Keratinocyte (primary cell): Measurements from ENCODE around the gene SP140. TPM values are rescaled to one million over a fixed set of nuclear protein-coding genes. Genes with fewer than 3 reads are reported as not detected.

Experiments used
- DNase-seq: peaks from one replicate; pipeline ENCODE4 v3.0.0-alpha.2; 2011; ENCODE audit warnings: low read depth, missing footprints, low spot score
- FAIRE-seq: peaks from 2 replicates; lab custom pipeline; 2011; peaks lifted over from hg19 to GRCh38; lab: Jason Lieb, UNC
- H2AFZ ChIP-seq: 2 replicates; pipeline ENCODE4 v1.6.0; 2012; ENCODE audit warnings: low read length, control low read depth, inconsistent platforms; ENCODE audit not compliant: control insufficient read depth
- H3K27ac ChIP-seq: 2 replicates; pipeline ENCODE4 v1.5.1; 2011; ENCODE audit warnings: low read length; ENCODE audit not compliant: control insufficient read depth, insufficient read depth
- H3K27me3 ChIP-seq: 3 replicates; pipeline ENCODE4 v1.6.0; 2011; ENCODE audit warnings: low read length; ENCODE audit not compliant: control insufficient read depth, insufficient read depth; ENCODE audit errors: extremely low read depth
- H3K36me3 ChIP-seq, 2 experiments: 2 replicates in 1 of 2; 3 replicates in 1 of 2; pipeline ENCODE4 v1.5.1; 2011; ENCODE audit warnings: low read length in 2 of 2, mild to moderate bottlenecking in 1 of 2; ENCODE audit not compliant: control insufficient read depth in 2 of 2, insufficient read depth in 2 of 2; ENCODE audit errors: extremely low read depth in 1 of 2
- H3K4me1 ChIP-seq: 3 replicates; pipeline ENCODE4 v1.5.1; 2011; ENCODE audit warnings: low read length; ENCODE audit not compliant: control insufficient read depth, insufficient read depth; ENCODE audit errors: extremely low read depth
- H3K4me2 ChIP-seq: 3 replicates; pipeline ENCODE4 v1.6.0; 2011; ENCODE audit warnings: low read depth, low read length; ENCODE audit not compliant: control insufficient read depth, insufficient read depth; ENCODE audit errors: extremely low read depth
- H3K4me3 ChIP-seq, 3 experiments: fragments of 200-600 bp in 1 of 3; sonication (generic) in 1 of 3; 2 replicates in 2 of 3; 3 replicates in 1 of 3; pipeline ENCODE4 v1.5.1; 2011 to 2016; ENCODE audit warnings: low read length in 3 of 3, mild to moderate bottlenecking in 3 of 3, control low read depth in 2 of 3, inconsistent platforms in 1 of 3, low read depth in 1 of 3, mixed read lengths in 1 of 3, mixed run types in 1 of 3, moderate library complexity in 1 of 3; ENCODE audit not compliant: control insufficient read depth in 2 of 3, insufficient read depth in 2 of 3; ENCODE audit errors: extremely low read depth in 1 of 3
- H3K79me2 ChIP-seq: 2 replicates; pipeline ENCODE4 v1.6.0; 2012; ENCODE audit warnings: low read length; ENCODE audit not compliant: control insufficient read depth, insufficient read depth
- H3K9ac ChIP-seq: 3 replicates; pipeline ENCODE4 v1.6.0; 2011; ENCODE audit warnings: low read length; ENCODE audit not compliant: control insufficient read depth, insufficient read depth; ENCODE audit errors: extremely low read depth
- H3K9me1 ChIP-seq: 3 replicates; pipeline ENCODE4 v1.6.0; 2011; ENCODE audit warnings: low read length; ENCODE audit not compliant: control insufficient read depth, insufficient read depth; ENCODE audit errors: extremely low read depth
- H3K9me3 ChIP-seq: 2 replicates; pipeline ENCODE4 v1.5.1; 2012; ENCODE audit warnings: low read depth, low read length; ENCODE audit not compliant: control insufficient read depth
- H4K20me1 ChIP-seq: 3 replicates; pipeline ENCODE4 v1.6.0; 2011; ENCODE audit warnings: low read length; ENCODE audit not compliant: control insufficient read depth, insufficient read depth; ENCODE audit errors: extremely low read depth
- CTCF ChIP-seq, 3 experiments: IDR thresholded peaks in 1 of 3; conservative IDR thresholded peaks in 1 of 3; optimal IDR thresholded peaks in 1 of 3; 2 replicates in 2 of 3; 3 replicates in 1 of 3; pipeline versions ENCODE3 to v1.5.1; 2011; ENCODE audit warnings: low read length in 3 of 3, mild to moderate bottlenecking in 3 of 3, moderate library complexity in 2 of 3, control low read depth in 1 of 3, inconsistent platforms in 1 of 3; ENCODE audit not compliant: insufficient read depth in 2 of 3; ENCODE audit errors: extremely low read depth in 1 of 3
- EZH2 ChIP-seq: IDR thresholded peaks from one replicate; pipeline ENCODE4 v1.6.1; 2012; ENCODE audit warnings: inconsistent platforms, mild to moderate bottlenecking, low read length, moderate library complexity
- dilution Hi-C: fragments of 300-500 bp; cut with MboI; formaldehyde crosslinking; loops from one replicate; pipeline ENCODE4 v1.7.0; 2020; ENCODE audit warnings: low sequenced_read_pairs; ENCODE audit not compliant: extremely low pct_ligation_motif_present
- polyA plus RNA-seq, 5 experiments: library from polyadenylated mRNA; depleted of rRNA in 3 of 5; stranded (reverse) in 3 of 5; stranded (forward) in 1 of 5; unstranded in 1 of 5; fragments of >200 nt; gene quantifications; 1 replicate in 1 of 5; 2 replicates in 3 of 5; 3 replicates in 1 of 5; pipeline versions ENCODE4 v1.2.1 to v1.2.3, GENCODE V29; 2011 to 2012; ENCODE audit warnings: missing spikeins in 2 of 5, low read depth in 1 of 5, low replicate concordance in 1 of 5

The SP140 gene
- polyA plus RNA-seq, 1 donor (not counting 4 experiments of a cell fraction or from before 2014, with no cell fraction given): 1.2 TPM

GRCh38 chr2:230327418-230328154 lies 102.0 kb downstream of the SP140 start:
- dilution Hi-C loops: no loop called here
- TF ChIP-seq EZH2 (no peak), CTCF (optimal IDR thresholded peaks at IDR 0.05 in 1 of 3, IDR thresholded peaks at IDR 0.05 in 1 of 3, conservative IDR thresholded peaks at IDR 0.05 in 1 of 3; ENCODE audit: extremely low read depth in 1 of 3, insufficient read depth in 2 of 3, low read length in 3 of 3) (no peak)
- no peaks in the 10 kb centered on the region for H4K20me1 ChIP-seq
- DNase-seq: no peak
- H3K36me3 ChIP-seq: no peaks in the 10 kb centered on the region
- no peaks in the 10 kb centered on the region for H3K9me1 ChIP-seq
- peak overlapping the region; percentile 96 for H2AFZ ChIP-seq
- H3K9ac ChIP-seq: peak overlapping the region; percentile 76
- FAIRE-seq: no peak
- H3K4me2 ChIP-seq: peak overlapping the region; percentile 97
- no peaks in the 10 kb centered on the region for H3K27me3 ChIP-seq
- H3K79me2 ChIP-seq: peaks cover 10% of the 10 kb centered on the region
- peaks cover 16% of the 10 kb centered on the region for H3K4me1 ChIP-seq
- peak overlapping the region; percentile 83 for H3K27ac ChIP-seq
- no peaks in the 10 kb centered on the region for H3K9me3 ChIP-seq
- H3K4me3 ChIP-seq: peak overlapping the region; percentile 37 to 91 (median 84)

- H3K9me3 ChIP-seq: no peaks in the 10 kb centered on the region
- no peak for TF ChIP-seq EZH2
- no peak for TF ChIP-seq CTCF (optimal IDR thresholded peaks at IDR 0.05 in 1 of 3, IDR thresholded peaks at IDR 0.05 in 1 of 3, conservative IDR thresholded peaks at IDR 0.05 in 1 of 3; ENCODE audit: extremely low read depth in 1 of 3, insufficient read depth in 2 of 3, low read length in 3 of 3)
- peak overlapping the region in 1 of 3 experiments; percentile 91 for H3K4me3 ChIP-seq
- no peak overlapping the region for H3K27ac ChIP-seq
- peaks cover 16% of the 10 kb centered on the region for H3K4me1 ChIP-seq
- dilution Hi-C loops: no loop called here
- H3K9ac ChIP-seq: no peak overlapping the region
- H2AFZ ChIP-seq: no peak overlapping the region
- no peak for FAIRE-seq
- no peaks in the 10 kb centered on the region for H4K20me1 ChIP-seq
- peak overlapping the region; percentile 97 for H3K4me2 ChIP-seq
- DNase-seq: no peak
- peaks cover 10% of the 10 kb centered on the region for H3K79me2 ChIP-seq
- H3K36me3 ChIP-seq: no peaks in the 10 kb centered on the region
- H3K27me3 ChIP-seq: no peaks in the 10 kb centered on the region
- no peaks in the 10 kb centered on the region for H3K9me1 ChIP-seq
These were observed 102.6 kb downstream of the SP140 start for GRCh38 chr2:230328155-230328458.
